NK-92 (cell line): Measurements from ENCODE around the gene NT5C2.
"Not testable (repeated sequence)": the region's sequence is repeated elsewhere in the genome, so short reads cannot be mapped to it uniquely, and the experiment has no call there.

Experiments
- DNase-seq: peaks from one replicate; lab custom pipeline; 2025; ENCODE audit not compliant: unreplicated experiment; lab: John Stamatoyannopoulos, UW

NT5C2 gene

GRCh38 chr10:103166523-103166922 lies 26.5 kb downstream of the NT5C2 start:
- no peak for DNase-seq

- DNase-seq: not testable (repeated sequence)
Observed at GRCh38 chr10:103163766-103164403, 29.2 kb downstream of the NT5C2 start.

GRCh38 chr10:103157246-103157645 lies 35.8 kb downstream of the NT5C2 start:
- DNase-seq: no peak

- DNase-seq: no peak
Observed at GRCh38 chr10:103155471-103156085, 37.5 kb downstream of the NT5C2 start.

- DNase-seq: no peak
Observed at GRCh38 chr10:103154521-103155299, 38.4 kb downstream of the NT5C2 start.

GRCh38 chr10:103153302-103154197 lies 39.5 kb downstream of the NT5C2 start:
- DNase-seq: no peak

GRCh38 chr10:103149991-103150622 lies 43.0 kb downstream of the NT5C2 start:
- DNase-seq: no peak

- no peak for DNase-seq
Observed at GRCh38 chr10:103147645-103148044, 45.4 kb downstream of the NT5C2 start.

- no peak for DNase-seq
Observed at GRCh38 chr10:103145860-103146466, 47.1 kb downstream of the NT5C2 start.

- DNase-seq: no peak
Observed at GRCh38 chr10:103145046-103145445, 48.0 kb downstream of the NT5C2 start.

GRCh38 chr10:103144041-103144440 lies 49.0 kb downstream of the NT5C2 start:
- DNase-seq: no peak

GRCh38 chr10:103143641-103144040 lies 49.4 kb downstream of the NT5C2 start:
- not testable (repeated sequence) for DNase-seq

- DNase-seq: no peak
Observed at GRCh38 chr10:103141950-103142349, 51.1 kb downstream of the NT5C2 start.

- DNase-seq: no peak
Observed at GRCh38 chr10:103140469-103140868, 52.6 kb downstream of the NT5C2 start.

GRCh38 chr10:103139803-103140202 lies 53.3 kb downstream of the NT5C2 start:
- DNase-seq: no peak

- DNase-seq: not testable (repeated sequence)
Observed at GRCh38 chr10:103135168-103135567, 57.9 kb downstream of the NT5C2 start.

GRCh38 chr10:103130910-103131309 lies 62.2 kb downstream of the NT5C2 start:
- DNase-seq: no peak

GRCh38 chr10:103130180-103130579 lies 62.9 kb downstream of the NT5C2 start:
- DNase-seq: not testable (repeated sequence)

- no peak for DNase-seq
Observed at GRCh38 chr10:103127241-103127640, 65.8 kb downstream of the NT5C2 start.
